Neural cell (in vitro differentiated cells): ENCODE results near the gene CA11. TPM values are rescaled to one million over a fixed set of nuclear protein-coding genes. Genes with fewer than 3 reads are reported as not detected.

Experiments
- H2AFZ ChIP-seq: fragments of 200-600, 300-800 bp; sonication (generic), shearing (Covaris generic); 2 replicates; pipeline ENCODE4 v1.6.0; 2014; ENCODE audit warnings: low read depth, mild to moderate bottlenecking, antibody characterized with exemption, low read length, moderate library complexity
- H3F3A ChIP-seq: fragments of 200-600 bp; shearing (Covaris generic); 2 replicates; pipeline ENCODE4 v1.6.1; 2016; ENCODE audit warnings: mild to moderate bottlenecking, moderate library complexity, mixed read lengths, antibody characterized with exemption, low read length; ENCODE audit not compliant: insufficient read depth, poor library complexity, severe bottlenecking
- H3K27ac ChIP-seq: fragments of 200-600, 300-800 bp; sonication (generic), shearing (Covaris generic); 2 replicates; pipeline ENCODE4 v1.5.1; 2014; ENCODE audit warnings: mild to moderate bottlenecking, low read length, moderate library complexity
- H3K27me3 ChIP-seq: fragments of 300-800, 200-600 bp; sonication (generic), shearing (Covaris generic); 2 replicates; pipeline ENCODE4 v1.6.0; 2014; ENCODE audit warnings: mild to moderate bottlenecking, low read depth, low read length, moderate library complexity; ENCODE audit not compliant: insufficient read depth
- H3K36me3 ChIP-seq: fragments of 300-800, 200-600 bp; sonication (generic), shearing (Covaris generic); 2 replicates; pipeline ENCODE4 v1.5.1; 2014; ENCODE audit warnings: mild to moderate bottlenecking, antibody characterized with exemption, low read length, moderate library complexity; ENCODE audit not compliant: insufficient read depth
- H3K4me2 ChIP-seq: fragments of 300-800, 200-600 bp; sonication (generic), shearing (Covaris generic); 2 replicates; pipeline ENCODE4 v1.6.0; 2014; ENCODE audit warnings: mild to moderate bottlenecking, low read length
- H3K4me3 ChIP-seq: fragments of 300-800, 200-600 bp; sonication (generic), shearing (Covaris generic); 2 replicates; pipeline ENCODE4 v1.5.1; 2014; ENCODE audit warnings: mild to moderate bottlenecking, low read length, moderate library complexity
- H3K79me2 ChIP-seq: fragments of 200-600 bp; shearing (Covaris generic); replicated peaks from 2 replicates; pipeline ENCODE4 v1.6.0; 2014; ENCODE audit warnings: mild to moderate bottlenecking, low read length, moderate library complexity; ENCODE audit not compliant: insufficient read depth
- H3K9ac ChIP-seq: fragments of 300-800, 200-600 bp; sonication (generic), shearing (Covaris generic); 2 replicates; pipeline ENCODE4 v1.6.1; 2016; ENCODE audit warnings: mild to moderate bottlenecking, low read length, mixed read lengths
- H3K9me2 ChIP-seq: fragments of 200-600 bp; shearing (Covaris generic); 2 replicates; pipeline ENCODE4 v1.6.1; 2016; ENCODE audit warnings: mild to moderate bottlenecking, low read length, mixed read lengths; ENCODE audit not compliant: insufficient read depth
- H3K9me3 ChIP-seq: fragments of 200-600, 300-800 bp; sonication (generic), shearing (Covaris generic); 2 replicates; pipeline ENCODE4 v1.6.1; 2016; ENCODE audit warnings: mild to moderate bottlenecking, mixed run types, low read length, moderate library complexity, mixed read lengths
- H4K20me1 ChIP-seq: fragments of 200-600 bp; shearing (Covaris generic); 2 replicates; pipeline ENCODE4 v1.6.1; 2016; ENCODE audit warnings: mild to moderate bottlenecking, mixed run types; ENCODE audit not compliant: insufficient read depth
- EP300 ChIP-seq: fragments of 450-650 bp; conservative IDR thresholded peaks from 2 replicates; pipeline ENCODE4 v1.6.1; 2014; ENCODE audit warnings: antibody characterized with exemption, mild to moderate bottlenecking, moderate library complexity; ENCODE audit not compliant: poor library complexity, severe bottlenecking
- EZH2 ChIP-seq: fragments of 200-600, 300-800 bp; shearing (Covaris generic), sonication (generic); IDR thresholded peaks from 2 replicates; pipeline ENCODE4 v1.6.1; 2014; ENCODE audit warnings: antibody characterized with exemption, low read length, borderline replicate concordance, mild to moderate bottlenecking; ENCODE audit not compliant: insufficient read depth, poor library complexity, severe bottlenecking
- MXI1 ChIP-seq: fragments of 450-650 bp; conservative IDR thresholded peaks from 2 replicates; pipeline ENCODE4 v1.6.1; 2014; ENCODE audit warnings: antibody characterized with exemption, mild to moderate bottlenecking; ENCODE audit not compliant: poor library complexity, severe bottlenecking
- POLR2AphosphoS5 ChIP-seq: IDR thresholded peaks from 2 replicates; pipeline ENCODE4 v1.6.1; 2012
- RAD21 ChIP-seq: fragments of 450-650 bp; conservative IDR thresholded peaks from 2 replicates; pipeline ENCODE4 v1.6.1; 2014; ENCODE audit warnings: antibody characterized with exemption, mild to moderate bottlenecking, moderate library complexity
- SMC3 ChIP-seq: fragments of 450-650 bp; conservative IDR thresholded peaks from 2 replicates; pipeline ENCODE4 v1.6.1; 2014; ENCODE audit warnings: antibody characterized with exemption, mild to moderate bottlenecking, moderate library complexity; ENCODE audit not compliant: poor library complexity
- TAF1 ChIP-seq: IDR thresholded peaks from 2 replicates; pipeline ENCODE4 v1.6.1; 2012; ENCODE audit warnings: low read depth
- polyA plus RNA-seq: library from polyadenylated mRNA; depleted of rRNA; stranded (reverse); fragments of >200 nt; gene quantifications from 2 replicates; pipeline ENCODE4 v1.2.3, GENCODE V29; 2014
- TF ChIP-seq, protein P1 (sequence below): IDR thresholded peaks from 2 replicates; pipeline ENCODE4 v1.6.1; 2012; ENCODE audit warnings: borderline replicate concordance
- TF ChIP-seq, protein P2 (sequence below): fragments of 450-650 bp; IDR thresholded peaks from 2 replicates; pipeline ENCODE4 v1.5.1; 2014; ENCODE audit warnings: antibody characterized with exemption, mild to moderate bottlenecking, moderate library complexity; ENCODE audit not compliant: poor library complexity, severe bottlenecking

The CA11 gene
- polyA plus RNA-seq, 1 donor from 2014 or later, result 108 TPM

DNA sequence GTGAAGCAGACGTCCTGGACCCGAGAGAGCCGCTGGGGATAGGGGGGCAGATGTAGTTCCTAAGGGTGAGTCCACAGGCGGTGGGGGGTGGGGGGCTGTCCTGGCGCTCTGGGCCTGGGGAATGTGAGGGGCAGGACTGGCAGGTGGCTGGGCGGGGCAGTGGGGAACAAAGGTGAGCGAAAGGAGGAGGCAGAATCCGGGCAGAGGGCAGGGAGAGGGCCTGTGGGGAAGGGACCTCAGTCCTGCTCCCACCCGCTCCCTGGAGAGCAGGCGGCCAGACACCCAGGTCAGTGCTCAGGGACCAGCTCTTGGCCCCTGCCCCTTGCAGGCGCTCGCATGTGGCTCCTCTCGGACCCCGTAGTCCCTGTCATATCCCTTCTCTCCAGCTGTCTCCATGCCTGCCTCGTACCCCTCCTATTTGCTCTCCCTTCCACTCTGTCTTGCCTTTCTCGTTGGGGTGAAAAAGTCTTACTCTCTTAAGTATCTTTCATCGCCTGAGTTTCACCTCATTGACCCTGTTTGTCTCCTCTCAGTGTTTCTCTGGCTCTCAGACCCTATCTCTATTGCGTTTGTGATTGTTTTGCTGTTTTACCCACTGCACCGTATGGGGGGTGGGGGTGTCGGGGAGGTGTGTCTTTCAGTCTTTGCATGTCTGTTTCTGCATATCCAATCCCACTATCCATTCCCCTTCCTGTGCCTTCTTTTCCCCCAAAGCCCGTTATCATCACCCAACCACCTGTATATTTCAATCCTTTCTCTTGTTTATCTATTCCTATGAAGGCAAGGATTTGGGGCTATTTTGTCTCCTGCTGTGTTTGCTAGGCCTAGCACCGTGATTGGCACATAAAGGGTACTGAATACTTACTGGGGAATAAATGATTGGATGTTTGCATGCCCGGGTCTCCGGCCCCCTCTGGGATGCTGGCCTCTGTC lies 20.9 kb downstream of the CA11 start:
- no peak overlapping the region for H2AFZ ChIP-seq
- TF ChIP-seq, protein P1, sequence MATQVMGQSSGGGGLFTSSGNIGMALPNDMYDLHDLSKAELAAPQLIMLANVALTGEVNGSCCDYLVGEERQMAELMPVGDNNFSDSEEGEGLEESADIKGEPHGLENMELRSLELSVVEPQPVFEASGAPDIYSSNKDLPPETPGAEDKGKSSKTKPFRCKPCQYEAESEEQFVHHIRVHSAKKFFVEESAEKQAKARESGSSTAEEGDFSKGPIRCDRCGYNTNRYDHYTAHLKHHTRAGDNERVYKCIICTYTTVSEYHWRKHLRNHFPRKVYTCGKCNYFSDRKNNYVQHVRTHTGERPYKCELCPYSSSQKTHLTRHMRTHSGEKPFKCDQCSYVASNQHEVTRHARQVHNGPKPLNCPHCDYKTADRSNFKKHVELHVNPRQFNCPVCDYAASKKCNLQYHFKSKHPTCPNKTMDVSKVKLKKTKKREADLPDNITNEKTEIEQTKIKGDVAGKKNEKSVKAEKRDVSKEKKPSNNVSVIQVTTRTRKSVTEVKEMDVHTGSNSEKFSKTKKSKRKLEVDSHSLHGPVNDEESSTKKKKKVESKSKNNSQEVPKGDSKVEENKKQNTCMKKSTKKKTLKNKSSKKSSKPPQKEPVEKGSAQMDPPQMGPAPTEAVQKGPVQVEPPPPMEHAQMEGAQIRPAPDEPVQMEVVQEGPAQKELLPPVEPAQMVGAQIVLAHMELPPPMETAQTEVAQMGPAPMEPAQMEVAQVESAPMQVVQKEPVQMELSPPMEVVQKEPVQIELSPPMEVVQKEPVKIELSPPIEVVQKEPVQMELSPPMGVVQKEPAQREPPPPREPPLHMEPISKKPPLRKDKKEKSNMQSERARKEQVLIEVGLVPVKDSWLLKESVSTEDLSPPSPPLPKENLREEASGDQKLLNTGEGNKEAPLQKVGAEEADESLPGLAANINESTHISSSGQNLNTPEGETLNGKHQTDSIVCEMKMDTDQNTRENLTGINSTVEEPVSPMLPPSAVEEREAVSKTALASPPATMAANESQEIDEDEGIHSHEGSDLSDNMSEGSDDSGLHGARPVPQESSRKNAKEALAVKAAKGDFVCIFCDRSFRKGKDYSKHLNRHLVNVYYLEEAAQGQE, result no peak
- TF ChIP-seq RAD21 (no peak), TAF1 (no peak), POLR2AphosphoS5 (no peak), SMC3 (no peak), EZH2 (no peak), MXI1 (no peak)
- TF ChIP-seq, protein P2, sequence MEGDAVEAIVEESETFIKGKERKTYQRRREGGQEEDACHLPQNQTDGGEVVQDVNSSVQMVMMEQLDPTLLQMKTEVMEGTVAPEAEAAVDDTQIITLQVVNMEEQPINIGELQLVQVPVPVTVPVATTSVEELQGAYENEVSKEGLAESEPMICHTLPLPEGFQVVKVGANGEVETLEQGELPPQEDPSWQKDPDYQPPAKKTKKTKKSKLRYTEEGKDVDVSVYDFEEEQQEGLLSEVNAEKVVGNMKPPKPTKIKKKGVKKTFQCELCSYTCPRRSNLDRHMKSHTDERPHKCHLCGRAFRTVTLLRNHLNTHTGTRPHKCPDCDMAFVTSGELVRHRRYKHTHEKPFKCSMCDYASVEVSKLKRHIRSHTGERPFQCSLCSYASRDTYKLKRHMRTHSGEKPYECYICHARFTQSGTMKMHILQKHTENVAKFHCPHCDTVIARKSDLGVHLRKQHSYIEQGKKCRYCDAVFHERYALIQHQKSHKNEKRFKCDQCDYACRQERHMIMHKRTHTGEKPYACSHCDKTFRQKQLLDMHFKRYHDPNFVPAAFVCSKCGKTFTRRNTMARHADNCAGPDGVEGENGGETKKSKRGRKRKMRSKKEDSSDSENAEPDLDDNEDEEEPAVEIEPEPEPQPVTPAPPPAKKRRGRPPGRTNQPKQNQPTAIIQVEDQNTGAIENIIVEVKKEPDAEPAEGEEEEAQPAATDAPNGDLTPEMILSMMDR, result no peak
- H3K9me2 ChIP-seq, result no peaks in the 10 kb centered on the region
- H3K79me2 ChIP-seq, result peaks cover 16% of the 10 kb centered on the region
- peak overlapping the region; percentile 90 for H3K4me3 ChIP-seq
- H3K36me3 ChIP-seq, result no peaks in the 10 kb centered on the region
- peak overlapping the region; percentile 93 for H3K4me2 ChIP-seq
- peak overlapping the region; percentile 94 for H3K9ac ChIP-seq
- no peaks in the 10 kb centered on the region for H4K20me1 ChIP-seq
- no peaks in the 10 kb centered on the region for H3K27me3 ChIP-seq
- H3K27ac ChIP-seq, result peak overlapping the region; percentile 77
- peaks cover 5% of the 10 kb centered on the region for H3F3A ChIP-seq
- no peaks in the 10 kb centered on the region for H3K9me3 ChIP-seq

DNA sequence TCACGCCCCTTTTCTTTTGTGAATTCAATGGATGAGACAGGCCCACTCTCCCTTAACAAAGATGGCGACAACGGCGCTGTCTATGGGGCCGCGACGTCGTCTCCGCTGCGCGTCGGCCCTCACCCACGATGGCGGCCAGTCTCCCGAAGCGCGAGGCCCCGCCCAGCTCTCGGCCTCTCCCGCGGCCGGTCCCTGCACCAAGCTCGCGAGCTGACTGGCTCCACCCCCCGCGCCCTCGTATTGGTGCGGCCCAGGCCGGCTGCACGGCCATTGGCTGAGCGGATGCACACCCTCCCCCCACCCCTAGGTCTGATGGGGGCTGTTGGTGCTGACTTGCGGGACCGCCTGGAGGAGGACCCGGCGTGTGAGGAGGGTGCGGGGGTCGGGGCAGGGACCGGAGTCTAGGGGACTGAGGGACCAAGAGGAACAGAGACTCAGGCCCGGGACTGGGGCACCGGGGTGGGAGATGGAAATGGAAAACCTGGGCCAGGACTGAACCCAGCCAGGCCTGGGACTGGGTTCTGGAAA lies 21.9 kb downstream of the CA11 start:
- Histone ChIP-seq H3K27ac (peak overlapping the region; percentile 93), H3K79me2 (peaks cover 16% of the 10 kb centered on the region), H3K4me3 (peak overlapping the region; percentile 90), H3K36me3 (no peaks in the 10 kb centered on the region), H3K9ac (peak overlapping the region; percentile 94), H2AFZ (peak overlapping the region; percentile 32), H4K20me1 (no peaks in the 10 kb centered on the region), H3K9me2 (no peaks in the 10 kb centered on the region), H3K9me3 (no peaks in the 10 kb centered on the region), H3F3A (peaks cover 5% of the 10 kb centered on the region), H3K27me3 (no peaks in the 10 kb centered on the region), H3K4me2 (peak overlapping the region; percentile 93)
- no peak for TF ChIP-seq EZH2
- peak; percentile 51 for TF ChIP-seq MXI1
- peak; percentile 84 for TF ChIP-seq POLR2AphosphoS5
- TF ChIP-seq, protein P2, result no peak
- TF ChIP-seq RAD21, result no peak
- TF ChIP-seq, protein P1, result no peak
- TF ChIP-seq TAF1, result peak; percentile 28
- TF ChIP-seq EP300, result peak; percentile 29
- no peak for TF ChIP-seq SMC3
